ENCODE data around the gene FIBP. TPM values are rescaled to one million over a fixed set of nuclear protein-coding genes. Genes with fewer than 3 reads are reported as not detected.

FIBP gene
- polyA plus RNA-seq, 1 donor: 59.9 TPM

DNA sequence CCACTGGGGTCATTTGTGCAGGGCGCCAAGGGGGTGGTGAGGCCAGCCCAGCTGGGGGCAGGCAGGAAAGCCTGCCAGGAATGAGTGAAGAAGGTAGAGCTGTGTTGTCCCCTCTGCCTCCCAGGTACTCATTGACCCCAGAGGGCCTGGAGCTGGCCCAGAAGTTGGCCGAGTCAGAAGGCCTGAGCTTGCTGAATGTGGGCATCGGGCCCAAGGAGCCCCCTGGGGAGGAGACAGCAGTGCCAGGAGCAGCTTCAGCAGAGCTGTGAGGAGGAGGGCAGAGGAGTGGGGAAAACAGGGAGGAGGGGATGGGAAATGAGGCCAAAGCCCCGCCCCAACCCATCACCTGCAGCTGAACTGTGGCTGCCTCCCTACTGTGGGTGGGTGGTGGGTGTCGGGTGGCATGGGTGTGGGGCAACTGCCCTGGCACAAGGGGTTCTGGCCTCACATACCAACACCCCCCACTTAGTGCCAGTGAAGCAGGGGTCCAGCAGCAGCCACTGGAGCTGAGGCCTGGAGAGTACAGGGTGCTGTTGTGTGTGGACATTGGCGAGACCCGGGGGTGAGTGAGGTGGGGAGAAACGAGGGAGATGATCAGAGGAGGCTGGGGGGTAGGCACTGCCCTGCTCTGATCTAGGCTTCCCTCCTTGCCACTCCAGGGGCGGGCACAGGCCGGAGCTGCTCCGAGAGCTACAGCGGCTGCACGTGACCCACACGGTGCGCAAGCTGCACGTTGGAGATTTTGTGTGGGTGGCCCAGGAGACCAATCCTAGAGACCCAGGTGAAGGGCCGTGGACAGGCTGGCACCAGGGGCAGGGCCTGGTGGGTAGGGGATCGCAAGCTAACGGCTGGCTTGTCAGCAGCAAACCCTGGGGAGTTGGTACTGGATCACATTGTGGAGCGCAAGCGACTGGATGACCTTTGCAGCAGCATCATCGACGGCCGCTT is 25.1 kb downstream of the FIBP start:
- H3K4me1 ChIP-seq (ENCODE audit: control insufficient read depth, insufficient read depth, low read length): peaks cover 24% of the 10 kb centered on the region
- no peak for DNase-seq
- no peaks in the 10 kb centered on the region for H3K9me3 ChIP-seq (ENCODE audit: control insufficient read depth, low read depth, low read length)
- peaks cover 62% of the 10 kb centered on the region for H3K36me3 ChIP-seq (ENCODE audit: control insufficient read depth, insufficient read depth, low read length)
- H3K27me3 ChIP-seq (ENCODE audit: control insufficient read depth, insufficient read depth, low read length): no peaks in the 10 kb centered on the region
- no CpG with 5 or more reads among the region's 24 CpGs for WGBS (ENCODE audit: insufficient coverage, low lambda C conversion rate)
- H3K27ac ChIP-seq (ENCODE audit: low read length): no peak overlapping the region
- H3K4me3 ChIP-seq (ENCODE audit: low read length): no peak overlapping the region

DNA sequence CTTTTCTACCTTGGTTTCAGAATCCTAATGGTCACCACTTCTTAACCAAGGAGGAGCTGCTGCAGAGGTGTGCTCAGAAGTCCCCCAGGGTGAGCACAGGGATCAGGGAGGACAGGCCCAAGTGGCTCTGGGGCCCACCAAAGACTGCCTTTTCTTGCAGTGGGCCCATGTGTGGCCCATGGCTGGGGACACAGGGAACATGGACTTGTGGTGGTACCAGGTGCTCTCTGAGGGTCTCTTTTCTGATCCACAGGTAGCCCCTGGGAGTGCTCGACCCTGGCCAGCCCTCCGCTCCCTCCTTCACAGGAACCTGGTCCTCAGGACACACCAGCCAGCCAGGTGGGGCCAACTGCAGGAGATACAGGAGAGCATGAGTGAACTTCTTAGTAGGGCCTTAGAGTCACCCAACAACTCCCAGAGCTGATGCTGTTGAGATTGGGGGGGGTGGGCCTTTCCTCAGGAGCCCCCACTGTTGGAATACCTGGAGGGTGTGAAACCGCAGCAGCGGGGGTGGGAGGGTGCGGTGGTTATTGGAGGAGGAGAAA is 26.0 kb downstream of the FIBP start:
- Histone ChIP-seq H3K4me1 (ENCODE audit: control insufficient read depth, insufficient read depth, low read length) (peaks cover 24% of the 10 kb centered on the region), H3K9me3 (ENCODE audit: control insufficient read depth, low read depth, low read length) (no peaks in the 10 kb centered on the region), H3K4me3 (ENCODE audit: low read length) (no peak overlapping the region), H3K36me3 (ENCODE audit: control insufficient read depth, insufficient read depth, low read length) (peaks cover 54% of the 10 kb centered on the region), H3K27ac (ENCODE audit: low read length) (no peak overlapping the region), H3K27me3 (ENCODE audit: control insufficient read depth, insufficient read depth, low read length) (no peaks in the 10 kb centered on the region)
- WGBS (ENCODE audit: insufficient coverage, low lambda C conversion rate): no CpG with 5 or more reads among the region's 5 CpGs
- peak in 1 of 2 donors; percentile 2 for DNase-seq

- Histone ChIP-seq H3K27ac (ENCODE audit: low read length) (no peak overlapping the region), H3K4me1 (ENCODE audit: control insufficient read depth, insufficient read depth, low read length) (peaks cover 24% of the 10 kb centered on the region), H3K36me3 (ENCODE audit: control insufficient read depth, insufficient read depth, low read length) (peaks cover 48% of the 10 kb centered on the region), H3K27me3 (ENCODE audit: control insufficient read depth, insufficient read depth, low read length) (no peaks in the 10 kb centered on the region), H3K9me3 (ENCODE audit: control insufficient read depth, low read depth, low read length) (no peaks in the 10 kb centered on the region), H3K4me3 (ENCODE audit: low read length) (peak overlapping the region; percentile 86)
- DNase-seq: peak in 1 of 2 donors; percentile 1
- WGBS (ENCODE audit: insufficient coverage, low lambda C conversion rate): no CpG with 5 or more reads among the region's 13 CpGs
These were observed 26.6 kb downstream of the FIBP start for GRCh38 chr11:65861533-65862183.

DNA sequence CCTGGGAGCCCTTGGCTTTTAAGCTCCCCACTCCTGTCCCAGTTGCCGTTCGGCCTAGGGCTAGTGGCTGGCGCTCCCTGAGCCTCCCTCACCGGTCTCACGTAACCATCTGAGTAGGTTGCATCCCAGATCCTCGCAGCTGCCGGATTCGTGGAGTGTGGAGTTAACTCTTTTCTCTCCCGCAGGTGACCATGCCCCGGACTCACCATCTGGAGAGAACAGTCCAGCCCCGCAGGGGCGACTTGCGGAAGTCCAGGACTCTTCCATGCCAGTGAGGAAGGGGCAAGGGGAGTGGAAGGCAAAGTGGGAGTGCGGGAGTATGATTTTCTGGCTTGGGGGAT is 27.1 kb downstream of the FIBP start:
- H3K27me3 ChIP-seq (ENCODE audit: control insufficient read depth, insufficient read depth, low read length): no peaks in the 10 kb centered on the region
- H3K36me3 ChIP-seq (ENCODE audit: control insufficient read depth, insufficient read depth, low read length): peaks cover 44% of the 10 kb centered on the region
- H3K9me3 ChIP-seq (ENCODE audit: control insufficient read depth, low read depth, low read length): no peaks in the 10 kb centered on the region
- no peak for DNase-seq
- H3K4me1 ChIP-seq (ENCODE audit: control insufficient read depth, insufficient read depth, low read length): peaks cover 27% of the 10 kb centered on the region
- H3K27ac ChIP-seq (ENCODE audit: low read length): peak overlapping the region; percentile 95
- no CpG with 5 or more reads among the region's 14 CpGs for WGBS (ENCODE audit: insufficient coverage, low lambda C conversion rate)
- H3K4me3 ChIP-seq (ENCODE audit: low read length): peak overlapping the region; percentile 86

DNA sequence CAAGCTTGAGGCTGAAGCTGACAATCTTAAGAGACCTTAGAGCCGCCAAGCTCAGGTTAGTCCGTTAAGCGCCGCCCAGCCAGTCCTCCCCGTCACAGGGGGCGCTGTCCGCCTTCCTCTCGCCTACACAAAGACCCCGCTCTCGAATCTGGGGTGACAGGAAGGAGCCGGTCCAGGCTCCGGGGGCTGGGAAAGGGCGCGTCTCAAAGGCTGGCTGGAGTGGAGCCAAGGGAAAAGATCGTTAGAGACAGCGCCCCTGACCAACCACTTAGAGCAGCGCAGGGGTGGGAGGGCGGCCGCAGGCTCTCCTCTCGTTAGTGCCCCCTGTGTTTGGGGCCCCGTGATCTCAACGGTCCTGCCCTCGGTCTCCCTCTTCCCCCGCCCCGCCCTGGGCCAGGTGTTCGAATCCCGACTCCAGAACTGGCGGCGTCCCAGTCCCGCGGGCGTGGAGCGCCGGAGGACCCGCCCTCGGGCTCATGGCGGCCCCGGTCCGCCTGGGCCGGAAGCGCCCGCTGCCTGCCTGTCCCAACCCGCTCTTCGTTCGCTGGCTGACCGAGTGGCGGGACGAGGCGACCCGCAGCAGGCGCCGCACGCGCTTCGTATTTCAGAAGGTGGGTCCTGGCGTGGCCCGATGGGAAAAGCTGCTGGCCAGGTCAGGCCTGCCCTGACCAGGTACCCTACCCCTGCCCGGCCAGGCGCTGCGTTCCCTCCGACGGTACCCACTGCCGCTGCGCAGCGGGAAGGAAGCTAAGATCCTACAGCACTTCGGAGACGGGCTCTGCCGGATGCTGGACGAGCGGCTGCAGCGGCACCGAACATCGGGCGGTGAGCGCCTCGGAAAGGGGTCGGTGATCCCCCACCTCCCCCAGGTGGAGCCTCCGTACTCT is 27.8 kb downstream of the FIBP start, which contains the start of gene MUS81:
TSS of gene MUS81 (plus strand) at position 156 of the 887 bp plus-strand sequence. CDS start at position 477, 321 bp downstream.
- Histone ChIP-seq H3K9me3 (ENCODE audit: control insufficient read depth, low read depth, low read length) (no peaks in the 10 kb centered on the region), H3K4me3 (ENCODE audit: low read length) (peak within 1 kb of the TSS; percentile 86), H3K27ac (ENCODE audit: low read length) (peak within 1 kb of the TSS; percentile 95), H3K36me3 (ENCODE audit: control insufficient read depth, insufficient read depth, low read length) (peaks cover 44% of the 10 kb centered on the region), H3K27me3 (ENCODE audit: control insufficient read depth, insufficient read depth, low read length) (no peaks in the 10 kb centered on the region), H3K4me1 (ENCODE audit: control insufficient read depth, insufficient read depth, low read length) (peaks cover 33% of the 10 kb centered on the region)
- peak; percentile 96 to 99 for DNase-seq
- WGBS (ENCODE audit: insufficient coverage, low lambda C conversion rate): no CpG with 5 or more reads among the region's 78 CpGs

DNA sequence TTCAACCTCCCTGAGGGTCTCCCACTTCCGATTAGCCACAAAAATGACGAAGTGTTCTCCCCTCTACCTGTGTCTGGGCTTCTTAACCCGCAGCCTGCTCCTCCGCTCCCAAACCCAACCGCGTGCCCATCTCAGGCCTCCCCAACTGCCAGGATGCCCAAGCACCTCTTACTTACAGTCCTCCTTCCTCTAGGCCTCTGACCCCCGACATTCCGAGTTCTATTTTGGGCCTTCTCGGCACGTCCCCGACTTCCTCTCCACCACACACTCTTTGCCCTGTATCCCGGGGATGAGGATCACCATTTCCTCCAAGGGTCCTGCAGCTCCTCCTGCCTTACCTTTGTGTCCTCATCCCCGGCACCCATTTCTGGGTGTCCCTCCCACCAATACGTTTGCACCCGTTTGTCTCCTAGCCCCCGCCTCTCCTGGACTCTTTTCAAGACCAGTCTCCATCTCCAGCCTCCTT is 28.4 kb downstream of the FIBP start:
- Histone ChIP-seq H3K36me3 (ENCODE audit: control insufficient read depth, insufficient read depth, low read length) (peaks cover 44% of the 10 kb centered on the region), H3K4me3 (ENCODE audit: low read length) (peak overlapping the region; percentile 86), H3K27me3 (ENCODE audit: control insufficient read depth, insufficient read depth, low read length) (no peaks in the 10 kb centered on the region), H3K9me3 (ENCODE audit: control insufficient read depth, low read depth, low read length) (no peaks in the 10 kb centered on the region), H3K27ac (ENCODE audit: low read length) (peak overlapping the region; percentile 95), H3K4me1 (ENCODE audit: control insufficient read depth, insufficient read depth, low read length) (peaks cover 40% of the 10 kb centered on the region)
- no peak for DNase-seq
- WGBS (ENCODE audit: insufficient coverage, low lambda C conversion rate): no CpG with 5 or more reads among the region's 16 CpGs

- peaks cover 44% of the 10 kb centered on the region for H3K36me3 ChIP-seq (ENCODE audit: control insufficient read depth, insufficient read depth, low read length)
These were observed 29.0 kb downstream of the FIBP start for GRCh38 chr11:65859095-65859811.

DNA sequence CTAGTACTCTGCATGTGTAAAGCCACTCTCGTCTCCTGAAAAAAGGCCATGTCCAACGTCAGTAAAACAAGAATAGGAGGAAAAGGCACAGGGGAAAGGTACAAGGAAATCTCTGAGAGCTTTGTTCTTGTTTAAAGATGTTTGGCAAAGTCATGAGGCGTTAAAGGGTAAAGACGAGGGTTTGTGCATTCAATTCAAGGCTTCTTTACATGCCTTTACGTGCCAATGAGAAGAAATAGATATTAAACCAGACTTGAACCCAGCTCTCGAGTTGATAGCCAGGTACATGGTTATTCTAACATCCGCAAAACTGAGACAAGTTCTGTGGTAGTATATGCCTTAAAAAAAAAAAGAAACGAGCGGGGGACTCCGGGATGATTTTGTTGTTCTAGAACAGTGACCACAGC is 29.6 kb downstream of the FIBP start:
- Histone ChIP-seq H3K27ac (ENCODE audit: low read length) (peak overlapping the region; percentile 95), H3K4me3 (ENCODE audit: low read length) (peak overlapping the region; percentile 86), H3K4me1 (ENCODE audit: control insufficient read depth, insufficient read depth, low read length) (peaks cover 50% of the 10 kb centered on the region), H3K27me3 (ENCODE audit: control insufficient read depth, insufficient read depth, low read length) (no peaks in the 10 kb centered on the region), H3K36me3 (ENCODE audit: control insufficient read depth, insufficient read depth, low read length) (peaks cover 39% of the 10 kb centered on the region), H3K9me3 (ENCODE audit: control insufficient read depth, low read depth, low read length) (no peaks in the 10 kb centered on the region)
- DNase-seq: no peak
- WGBS (ENCODE audit: insufficient coverage, low lambda C conversion rate): 0% methylated on average over 3 of the region's 10 CpGs

More at GRCh38 chr11:65859095-65859811, 29.0 kb downstream of the FIBP start:
- no CpG with 5 or more reads among the region's 46 CpGs for WGBS (ENCODE audit: insufficient coverage, low lambda C conversion rate)
- H3K27me3 ChIP-seq (ENCODE audit: control insufficient read depth, insufficient read depth, low read length): no peaks in the 10 kb centered on the region
- peak overlapping the region; percentile 86 for H3K4me3 ChIP-seq (ENCODE audit: low read length)
- H3K4me1 ChIP-seq (ENCODE audit: control insufficient read depth, insufficient read depth, low read length): peaks cover 46% of the 10 kb centered on the region
- H3K9me3 ChIP-seq (ENCODE audit: control insufficient read depth, low read depth, low read length): no peaks in the 10 kb centered on the region
- peak; percentile 97 to 99 for DNase-seq
- H3K27ac ChIP-seq (ENCODE audit: low read length): peak overlapping the region; percentile 95

- no peaks in the 10 kb centered on the region for H3K9me3 ChIP-seq (ENCODE audit: control insufficient read depth, low read depth, low read length)
- WGBS (ENCODE audit: insufficient coverage, low lambda C conversion rate): 0% methylated on average over 4 of the region's 92 CpGs
- peaks cover 38% of the 10 kb centered on the region for H3K36me3 ChIP-seq (ENCODE audit: control insufficient read depth, insufficient read depth, low read length)
- peak within 1 kb of the TSS; percentile 86 for H3K4me3 ChIP-seq (ENCODE audit: low read length)
- peak; percentile 98 to 99 for DNase-seq
- no peaks in the 10 kb centered on the region for H3K27me3 ChIP-seq (ENCODE audit: control insufficient read depth, insufficient read depth, low read length)
- H3K4me1 ChIP-seq (ENCODE audit: control insufficient read depth, insufficient read depth, low read length): peaks cover 56% of the 10 kb centered on the region
- peak within 1 kb of the TSS; percentile 95 for H3K27ac ChIP-seq (ENCODE audit: low read length)
These were observed 30.2 kb downstream of the FIBP start, which contains the start of gene CFL1 for GRCh38 chr11:65857853-65858680. Gene CFL1 (minus strand): TSS chr11:65858180. CDS start chr11:65858099, 81 bp downstream.
